ENCODE results near the gene NDE1. TPM values are rescaled to one million over a fixed set of nuclear protein-coding genes. Genes with fewer than 3 reads are reported as not detected.

The NDE1 gene
- total RNA-seq = 10 to 100 TPM in 3 of 4 donors, 1 to 10 TPM in 1; 7.9 to 17.0 (median 11.5) TPM
- 10 to 100 TPM in 1 of 3 donors, 1 to 10 TPM in 2; 6.6 to 14.6 (median 7.3) TPM for polyA plus RNA-seq
- long read RNA-seq, donor 1, partial matches to known transcripts = 2 of 10 reads
- long read RNA-seq, donor 1, other reads (novel, unspliced or antisense) = 4 of 10 reads
- long read RNA-seq, donor 2, transcript NDE1-201 (9 exons, 3,221 nt) = major isoform, 6 of 15 reads
- long read RNA-seq, donor 2, partial matches to known transcripts = 1 of 15 reads
- long read RNA-seq, donor 2, other reads (novel, unspliced or antisense) = 8 of 15 reads

GRCh38 chr16:15650019-15650697 is at the start of gene NDE1:
Gene NDE1 (plus strand): TSS chr16:15650245. CDS start chr16:15664779, 14,534 bp downstream.
- peak within 1 kb of the TSS; percentile 94 for H3K27ac ChIP-seq
- peak; percentile 99 to 100 (median 100) for ATAC-seq
- no peaks in the 10 kb centered on the region for H3K27me3 ChIP-seq (ENCODE audit: insufficient read depth in 3 of 3, low read length in 2 of 3)
- peak within 1 kb of the TSS; percentile 98 for H3K4me3 ChIP-seq
- intact Hi-C loops (cut with DNase I) = no loop called here
- H3K4me1 ChIP-seq = peaks cover 13% of the 10 kb centered on the region
- DNase-seq = peak; percentile 93 to 95
- TF ChIP-seq, protein P1, sequence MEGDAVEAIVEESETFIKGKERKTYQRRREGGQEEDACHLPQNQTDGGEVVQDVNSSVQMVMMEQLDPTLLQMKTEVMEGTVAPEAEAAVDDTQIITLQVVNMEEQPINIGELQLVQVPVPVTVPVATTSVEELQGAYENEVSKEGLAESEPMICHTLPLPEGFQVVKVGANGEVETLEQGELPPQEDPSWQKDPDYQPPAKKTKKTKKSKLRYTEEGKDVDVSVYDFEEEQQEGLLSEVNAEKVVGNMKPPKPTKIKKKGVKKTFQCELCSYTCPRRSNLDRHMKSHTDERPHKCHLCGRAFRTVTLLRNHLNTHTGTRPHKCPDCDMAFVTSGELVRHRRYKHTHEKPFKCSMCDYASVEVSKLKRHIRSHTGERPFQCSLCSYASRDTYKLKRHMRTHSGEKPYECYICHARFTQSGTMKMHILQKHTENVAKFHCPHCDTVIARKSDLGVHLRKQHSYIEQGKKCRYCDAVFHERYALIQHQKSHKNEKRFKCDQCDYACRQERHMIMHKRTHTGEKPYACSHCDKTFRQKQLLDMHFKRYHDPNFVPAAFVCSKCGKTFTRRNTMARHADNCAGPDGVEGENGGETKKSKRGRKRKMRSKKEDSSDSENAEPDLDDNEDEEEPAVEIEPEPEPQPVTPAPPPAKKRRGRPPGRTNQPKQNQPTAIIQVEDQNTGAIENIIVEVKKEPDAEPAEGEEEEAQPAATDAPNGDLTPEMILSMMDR (IDR thresholded peaks at IDR 0.05) = no peak
- H3K36me3 ChIP-seq (ENCODE audit: insufficient read depth in 1 of 2, low read depth in 1 of 2) = peaks cover 0 to 13% of the 10 kb centered on the region in 2 donors
- no peaks in the 10 kb centered on the region for H3K9me3 ChIP-seq
- whole genome bisulfite sequencing, 3 donors = 1% methylated on average over 36 to 71 of the region's 71 CpGs

GRCh38 chr16:15601212-15601879 is 48.7 kb upstream of the NDE1 start:
- 84 to 89% (median 85%) methylated on average over 9 of the region's 9 CpGs for WGBS, 3 donors
- DNase-seq (no peak), ATAC-seq (no peak)
- Histone ChIP-seq H3K36me3 (ENCODE audit: insufficient read depth in 1 of 2, low read depth in 1 of 2) (peaks cover 8 to 96% of the 10 kb centered on the region in 2 donors), H3K27ac (no peak overlapping the region), H3K4me1 (peaks cover 10% of the 10 kb centered on the region), H3K27me3 (ENCODE audit: insufficient read depth in 3 of 3, low read length in 2 of 3) (no peaks in the 10 kb centered on the region), H3K9me3 (no peaks in the 10 kb centered on the region), H3K4me3 (no peak overlapping the region)
- intact Hi-C loops (cut with DNase I) = no loop called here
- TF ChIP-seq, protein P1 (IDR thresholded peaks at IDR 0.05) = no peak

- TF ChIP-seq, protein P1 (IDR thresholded peaks at IDR 0.05) = no peak
- H3K36me3 ChIP-seq (ENCODE audit: insufficient read depth in 1 of 2, low read depth in 1 of 2) = peaks cover 8 to 96% of the 10 kb centered on the region in 2 donors
- 96 to 97% (median 96%) methylated on average over 23 of the region's 23 CpGs for WGBS, 3 donors
- ATAC-seq (no peak), DNase-seq (no peak)
- intact Hi-C loops (cut with DNase I) = no loop called here
- H3K27ac ChIP-seq = no peak overlapping the region
- no peaks in the 10 kb centered on the region for H3K27me3 ChIP-seq (ENCODE audit: insufficient read depth in 3 of 3, low read length in 2 of 3)
- peaks cover 7% of the 10 kb centered on the region for H3K4me1 ChIP-seq
- no peaks in the 10 kb centered on the region for H3K9me3 ChIP-seq
- no peak overlapping the region for H3K4me3 ChIP-seq
Measured at GRCh38 chr16:15602285-15603044, 47.6 kb upstream of the NDE1 start.
